ENCODE data around the gene NEK1. TPM values are rescaled to one million over a fixed set of nuclear protein-coding genes. Genes with fewer than 3 reads are reported as not detected.
"Not testable (repeated sequence)": the region's sequence is repeated elsewhere in the genome, so short reads cannot be mapped to it uniquely, and the experiment has no call there.

NEK1 gene
- total and polyA plus RNA-seq, 2 of the 4 experiments (the other 2 are of a cell fraction) = 3.3 to 3.9 TPM

DNA sequence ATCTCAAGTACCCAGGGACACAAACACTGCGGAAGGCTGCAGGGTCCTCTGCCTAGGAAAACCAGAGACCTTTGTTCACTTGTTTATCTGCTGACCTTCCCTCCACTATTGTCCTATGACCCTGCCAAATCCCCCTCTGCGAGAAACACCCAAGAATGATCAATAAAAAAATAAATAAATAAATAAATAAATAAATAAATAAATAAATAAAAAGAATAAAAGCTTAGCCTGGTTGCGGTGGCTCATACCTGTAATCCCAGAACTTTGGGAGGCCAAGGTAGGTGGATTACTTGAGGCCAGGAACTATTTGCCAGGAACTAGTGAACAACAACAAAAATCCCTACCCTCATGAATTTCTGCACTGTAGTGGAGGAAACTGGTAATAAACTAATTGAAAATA, 41.4 kb downstream of the NEK1 start:
- CTCF ChIA-PET; H3K27ac ChIP-seq (ENCODE audit: insufficient read depth, low read length); H3K14ac ChIP-seq (replicated peaks; ENCODE audit: low read depth, low read length); H4K20me1 ChIP-seq (ENCODE audit: insufficient read depth, low read length); BruUV-seq (replicated peaks); H2BK20ac ChIP-seq (ENCODE audit: low read depth, low read length); H3K4ac ChIP-seq (ENCODE audit: low read depth, low read length); H2BK5ac ChIP-seq (ENCODE audit: low read depth, low read length, poor library complexity, severe bottlenecking); in situ Hi-C loops (cut with MboI; ENCODE audit: low sequenced_read_pairs); H3K23ac ChIP-seq (ENCODE audit: low read depth, low read length); H3K4me2 ChIP-seq (ENCODE audit: low read depth, low read length); intact Hi-C loops (cut with micrococcal nuclease); H3K9me3 ChIP-seq (ENCODE audit: control insufficient read depth, insufficient read depth, low read length); H2BK15ac ChIP-seq (ENCODE audit: low read depth, low read length); dilution Hi-C loops (cut with HindIII; ENCODE audit: low sequenced_read_pairs, unreplicated experiment); H2AK9ac ChIP-seq (replicated peaks; ENCODE audit: low read depth, low read length, poor library complexity); H3K56ac ChIP-seq (ENCODE audit: extremely low read depth, insufficient read depth, low read length); POLR2A ChIA-PET (ENCODE audit: unreplicated experiment); H2BK120ac ChIP-seq (ENCODE audit: low read depth, low read length); H3K18ac ChIP-seq (ENCODE audit: low read depth, low read length); H3K4me1 ChIP-seq (ENCODE audit: control insufficient read depth, insufficient read depth, low read length); H2AFZ ChIP-seq (replicated peaks; ENCODE audit: low read length, poor library complexity); H3K9me1 ChIP-seq (ENCODE audit: insufficient read depth, low read length); ATAC-seq (ENCODE audit: low read depth); H2AK5ac ChIP-seq (ENCODE audit: low read depth, low read length); H4K5ac ChIP-seq (ENCODE audit: low read depth, low read length); DNase-seq; H3K9ac ChIP-seq (ENCODE audit: low read depth, low read length); H3K79me1 ChIP-seq (ENCODE audit: low read depth in 1 of 2, low read length in 2 of 2); H4K8ac ChIP-seq (ENCODE audit: low read depth in 2 of 2, low read length in 2 of 2); H3K36me3 ChIP-seq (ENCODE audit: control insufficient read depth, insufficient read depth, low read length); H3K4me3 ChIP-seq (ENCODE audit: insufficient read depth, low read depth, low read length); H3K27me3 ChIP-seq (ENCODE audit: control insufficient read depth, insufficient read depth, low read length); H4K91ac ChIP-seq (ENCODE audit: insufficient read depth, low read depth, low read length): not testable (repeated sequence)
- WGBS, 2 experiments (ENCODE audit: extremely low coverage in 2 of 2, insufficient read length in 1 of 2) = no CpG with 5 or more reads among the region's 3 CpGs

GRCh38 chr4:169570266-169570665, 42.1 kb downstream of the NEK1 start:
- H3K27me3 ChIP-seq (ENCODE audit: control insufficient read depth, insufficient read depth, low read length); H4K20me1 ChIP-seq (ENCODE audit: insufficient read depth, low read length); H3K9ac ChIP-seq (ENCODE audit: low read depth, low read length); H2AK5ac ChIP-seq (ENCODE audit: low read depth, low read length); H2BK5ac ChIP-seq (ENCODE audit: low read depth, low read length, poor library complexity, severe bottlenecking); CTCF ChIA-PET; DNase-seq; H3K36me3 ChIP-seq (ENCODE audit: control insufficient read depth, insufficient read depth, low read length); H3K18ac ChIP-seq (ENCODE audit: low read depth, low read length); H3K9me3 ChIP-seq (ENCODE audit: control insufficient read depth, insufficient read depth, low read length); H4K91ac ChIP-seq (ENCODE audit: insufficient read depth, low read depth, low read length); intact Hi-C loops (cut with micrococcal nuclease); H4K8ac ChIP-seq (ENCODE audit: low read depth in 2 of 2, low read length in 2 of 2); H3K27ac ChIP-seq (ENCODE audit: insufficient read depth, low read length); H3K79me1 ChIP-seq (ENCODE audit: low read depth in 1 of 2, low read length in 2 of 2); H3K4ac ChIP-seq (ENCODE audit: low read depth, low read length); H3K4me1 ChIP-seq (ENCODE audit: control insufficient read depth, insufficient read depth, low read length); ATAC-seq (ENCODE audit: low read depth); H2AK9ac ChIP-seq (replicated peaks; ENCODE audit: low read depth, low read length, poor library complexity); dilution Hi-C loops (cut with HindIII; ENCODE audit: low sequenced_read_pairs, unreplicated experiment); in situ Hi-C loops (cut with MboI; ENCODE audit: low sequenced_read_pairs); H3K4me3 ChIP-seq (ENCODE audit: insufficient read depth, low read depth, low read length); H2AFZ ChIP-seq (replicated peaks; ENCODE audit: low read length, poor library complexity); H3K9me1 ChIP-seq (ENCODE audit: insufficient read depth, low read length); POLR2A ChIA-PET (ENCODE audit: unreplicated experiment); H3K14ac ChIP-seq (replicated peaks; ENCODE audit: low read depth, low read length); H4K5ac ChIP-seq (ENCODE audit: low read depth, low read length); H3K23ac ChIP-seq (ENCODE audit: low read depth, low read length); H2BK20ac ChIP-seq (ENCODE audit: low read depth, low read length); H2BK15ac ChIP-seq (ENCODE audit: low read depth, low read length); H3K4me2 ChIP-seq (ENCODE audit: low read depth, low read length); H2BK120ac ChIP-seq (ENCODE audit: low read depth, low read length); H3K56ac ChIP-seq (ENCODE audit: extremely low read depth, insufficient read depth, low read length); BruUV-seq (replicated peaks): not testable (repeated sequence)
- no CpG with 5 or more reads among the region's 26 CpGs for WGBS, 2 experiments (ENCODE audit: extremely low coverage in 2 of 2, insufficient read length in 1 of 2)

Measured in IMR-90 (cell line).